GM10248 (cell line): ENCODE results near the gene H6PD.

ENCODE experiments used
- CTCF ChIA-PET: fragments of 300-600 bp; sonication (Branson Sonifier 250); formaldehyde crosslinking; extraction: SDS; loops from one replicate; lab custom pipeline; 2021; ENCODE audit warnings: antibody characterized with exemption; lab: Yijun Ruan, JAX
- POLR2A ChIA-PET: fragments of 350-650 bp; sonication (Branson Sonifier 250); formaldehyde crosslinking; extraction: SDS; loops from one replicate; lab custom pipeline; 2020; ENCODE audit warnings: antibody characterized with exemption; lab: Yijun Ruan, JAX
- DNase-seq: peaks from one replicate; pipeline ENCODE4 v3.0.0; 2012; ENCODE audit errors: extremely low spot score
- TF ChIP-seq, protein P1 (sequence below): IDR thresholded peaks from 2 replicates; pipeline ENCODE4 v1.5.1; 2012; ENCODE audit warnings: mild to moderate bottlenecking, low read depth; ENCODE audit errors: extremely low read depth, missing control alignments, control extremely low read depth

H6PD gene

DNA sequence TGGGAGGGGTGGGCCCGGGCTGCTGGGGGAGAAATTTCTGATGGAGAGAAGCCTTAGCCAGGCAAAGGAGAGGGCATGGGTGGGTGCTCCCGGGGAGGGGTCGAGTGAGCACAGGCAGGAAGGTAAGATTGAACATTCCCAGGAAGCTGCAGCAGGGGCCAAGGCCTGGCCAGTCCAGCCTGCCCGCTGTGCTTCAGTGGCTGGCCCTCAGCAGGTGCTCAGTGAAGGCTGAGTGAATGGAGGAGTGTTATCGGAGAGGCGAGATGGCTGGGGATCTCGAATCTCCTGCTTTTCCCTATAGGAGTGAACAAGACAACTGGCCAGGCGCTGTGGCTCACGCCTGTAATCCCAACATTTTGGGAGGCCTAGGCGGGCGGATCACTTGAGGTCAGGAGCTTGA, 79.0 kb downstream of the H6PD start:
- CTCF ChIA-PET = no interaction called here
- TF ChIP-seq, protein P1, sequence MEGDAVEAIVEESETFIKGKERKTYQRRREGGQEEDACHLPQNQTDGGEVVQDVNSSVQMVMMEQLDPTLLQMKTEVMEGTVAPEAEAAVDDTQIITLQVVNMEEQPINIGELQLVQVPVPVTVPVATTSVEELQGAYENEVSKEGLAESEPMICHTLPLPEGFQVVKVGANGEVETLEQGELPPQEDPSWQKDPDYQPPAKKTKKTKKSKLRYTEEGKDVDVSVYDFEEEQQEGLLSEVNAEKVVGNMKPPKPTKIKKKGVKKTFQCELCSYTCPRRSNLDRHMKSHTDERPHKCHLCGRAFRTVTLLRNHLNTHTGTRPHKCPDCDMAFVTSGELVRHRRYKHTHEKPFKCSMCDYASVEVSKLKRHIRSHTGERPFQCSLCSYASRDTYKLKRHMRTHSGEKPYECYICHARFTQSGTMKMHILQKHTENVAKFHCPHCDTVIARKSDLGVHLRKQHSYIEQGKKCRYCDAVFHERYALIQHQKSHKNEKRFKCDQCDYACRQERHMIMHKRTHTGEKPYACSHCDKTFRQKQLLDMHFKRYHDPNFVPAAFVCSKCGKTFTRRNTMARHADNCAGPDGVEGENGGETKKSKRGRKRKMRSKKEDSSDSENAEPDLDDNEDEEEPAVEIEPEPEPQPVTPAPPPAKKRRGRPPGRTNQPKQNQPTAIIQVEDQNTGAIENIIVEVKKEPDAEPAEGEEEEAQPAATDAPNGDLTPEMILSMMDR = no peak
- no peak for DNase-seq
- POLR2A ChIA-PET = no interaction called here

DNA sequence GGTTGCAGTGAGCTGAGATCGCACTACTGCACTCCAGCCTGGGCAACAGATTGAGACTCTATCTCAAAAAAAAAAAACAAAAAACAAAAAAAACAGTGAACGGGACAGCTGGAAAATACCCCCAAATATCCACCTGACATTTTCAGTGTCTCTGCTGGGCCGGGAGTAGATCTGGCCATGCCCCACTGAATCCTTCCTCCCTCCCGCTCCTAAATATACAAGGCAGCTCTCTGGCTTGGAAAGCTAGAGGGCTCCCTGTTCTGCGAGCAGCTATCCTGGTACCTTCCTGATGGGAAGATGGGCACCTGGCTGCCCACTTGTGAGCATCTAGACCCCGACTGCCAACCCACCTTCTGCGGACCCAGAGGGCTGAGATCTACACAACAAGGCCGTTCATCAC, 79.5 kb downstream of the H6PD start:
- no peak for DNase-seq
- TF ChIP-seq, protein P1 = no peak
- ChIA-PET CTCF (no interaction called here), POLR2A (no interaction called here)

DNA sequence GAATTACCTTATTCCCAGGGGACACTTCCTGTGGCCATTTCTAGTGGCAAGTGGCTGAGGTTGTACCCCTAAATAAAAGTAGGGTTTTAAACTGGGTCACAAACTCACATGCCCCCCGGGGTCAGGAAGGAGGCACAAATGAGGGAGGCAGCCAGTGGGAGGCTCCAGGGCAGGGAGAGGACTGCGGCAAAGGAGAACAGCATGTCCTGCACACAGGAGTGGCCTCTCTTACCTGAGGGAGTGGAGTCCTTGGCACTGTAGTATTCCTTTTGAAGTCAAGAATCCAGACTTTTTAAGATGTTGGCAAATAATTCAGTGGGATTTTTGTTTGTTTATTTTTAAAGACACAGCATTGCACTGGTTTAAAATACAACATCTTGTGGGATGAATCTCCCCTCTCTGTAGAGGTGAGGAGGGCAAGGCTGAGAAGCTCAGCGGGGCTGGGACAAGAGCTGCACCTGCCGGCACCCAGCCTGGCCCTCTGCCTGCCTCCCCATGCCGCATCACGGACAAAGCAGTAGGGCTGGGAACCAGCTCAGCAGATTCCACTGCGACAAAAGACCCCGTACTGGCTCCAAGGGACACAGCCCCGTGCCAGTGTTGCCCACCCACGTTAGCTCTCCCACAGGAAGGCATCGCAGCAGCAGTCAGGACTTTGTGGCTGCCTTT, 80.3 kb downstream of the H6PD start:
- no peak for DNase-seq
- CTCF ChIA-PET = interaction anchor here (0.9 to 1.0 kb wide), 2 partner anchors 140 to 176 kb away, joined by 3 read pairs; no protein-coding TSS in a partner anchor
- TF ChIP-seq, protein P1 = no peak
- POLR2A ChIA-PET = interaction anchor here (0.6 kb wide), 1 partner anchor 681 kb away, joined by 3 read pairs; no protein-coding TSS in a partner anchor

DNA sequence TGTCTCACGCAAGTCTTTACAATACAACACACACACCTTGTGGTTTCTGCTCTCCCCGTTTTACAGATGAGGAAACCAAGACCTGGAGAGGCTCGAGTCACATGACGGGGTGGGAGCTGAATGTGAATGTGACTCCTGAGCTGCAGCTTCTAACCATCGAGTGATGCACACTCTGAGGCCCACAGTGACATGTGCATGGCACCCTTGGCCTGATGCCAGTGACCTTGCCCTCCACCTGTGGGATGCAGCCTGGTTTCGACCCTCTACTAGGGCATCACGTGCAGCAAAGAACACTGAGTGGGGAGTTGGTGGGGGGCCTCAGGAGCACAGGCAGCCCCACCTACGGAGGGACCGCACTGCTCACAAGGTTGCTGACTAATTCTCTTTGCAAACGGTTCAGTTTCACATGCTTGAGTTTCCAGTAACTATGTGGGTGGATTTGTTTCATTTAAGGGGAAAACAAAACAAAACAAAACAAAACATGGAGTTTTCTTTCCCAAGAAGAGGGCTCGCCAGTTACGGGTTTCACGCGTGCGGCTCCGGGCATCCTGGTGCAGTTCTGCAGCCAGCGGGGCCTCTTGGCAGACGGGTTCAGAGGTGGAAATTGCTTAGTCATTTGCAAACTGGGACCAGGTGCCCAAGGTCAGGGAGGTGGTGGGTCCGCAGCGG, 81.0 kb downstream of the H6PD start:
- DNase-seq = peak; percentile 67
- ChIA-PET POLR2A (interaction anchor here (0.6 kb wide), 1 partner anchor 680 kb away, joined by 3 read pairs; no protein-coding TSS in a partner anchor), CTCF (interaction anchor here (0.9 to 1.0 kb wide), 2 partner anchors 140 to 175 kb away, joined by 3 read pairs; no protein-coding TSS in a partner anchor)
- TF ChIP-seq, protein P1 = no peak

DNA sequence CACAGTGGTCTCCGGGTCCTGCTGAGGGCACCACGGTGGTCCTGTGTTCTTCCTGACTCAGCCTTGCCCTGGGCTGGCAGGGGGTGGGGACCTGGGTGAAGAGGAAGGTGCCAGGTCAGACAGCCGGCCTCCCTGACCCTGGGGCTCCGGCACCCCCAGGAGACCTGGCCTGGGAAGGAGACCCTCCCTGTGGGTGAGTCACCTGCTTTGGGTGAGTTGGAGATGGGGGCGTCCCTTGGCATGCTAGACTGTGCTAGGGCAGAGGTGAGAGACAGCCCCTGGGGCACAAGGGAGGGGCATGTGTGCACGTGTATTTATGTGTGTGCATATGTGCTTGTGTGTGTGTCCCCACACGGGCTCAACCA, 81.5 kb downstream of the H6PD start:
- no peak for DNase-seq
- TF ChIP-seq, protein P1 = no peak
- ChIA-PET CTCF (no interaction called here), POLR2A (no interaction called here)

DNA sequence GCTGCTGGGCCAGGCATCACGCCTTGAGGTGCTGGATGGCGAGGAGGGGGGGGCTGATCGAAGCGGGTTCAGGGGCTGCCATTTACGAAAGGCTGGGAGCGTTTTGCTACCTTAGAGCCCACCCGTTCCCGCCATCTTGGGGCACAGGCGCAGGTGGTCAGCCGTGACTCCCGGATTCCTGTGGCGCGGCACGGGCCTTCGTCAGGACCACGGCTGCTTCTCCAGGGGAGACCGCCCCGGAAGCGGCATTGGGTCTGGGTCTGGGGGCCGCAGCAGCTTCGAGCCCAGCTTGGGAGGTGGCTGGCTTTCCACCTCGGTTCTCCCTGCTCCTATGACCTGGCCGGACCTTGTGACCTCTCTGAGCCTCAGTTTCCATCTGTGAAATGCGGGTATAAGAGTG, 81.9 kb downstream of the H6PD start:
- TF ChIP-seq, protein P1 = no peak
- CTCF ChIA-PET = no interaction called here
- no peak for DNase-seq
- POLR2A ChIA-PET = no interaction called here
